ENCODE results near the gene MYOZ3.

The MYOZ3 gene

GRCh38 chr5:150642991-150643710, 17.9 kb upstream of the MYOZ3 start:
- no peak for TF ChIP-seq CTCF (IDR thresholded peaks at IDR 0.05; ENCODE audit: borderline replicate concordance, insufficient read depth, low read depth, low read length)

GRCh38 chr5:150644058-150644457, 17.0 kb upstream of the MYOZ3 start:
- no peak overlapping the region for H3K4me3 ChIP-seq (ENCODE audit: low read depth, low read length)
- no peak for TF ChIP-seq CTCF (IDR thresholded peaks at IDR 0.05; ENCODE audit: borderline replicate concordance, insufficient read depth, low read depth, low read length)

More at GRCh38 chr5:150642991-150643710, 17.9 kb upstream of the MYOZ3 start:
- no peak overlapping the region for H3K4me3 ChIP-seq (ENCODE audit: low read depth, low read length)

- no peak for TF ChIP-seq CTCF (IDR thresholded peaks at IDR 0.05; ENCODE audit: borderline replicate concordance, insufficient read depth, low read depth, low read length)
- H3K4me3 ChIP-seq (ENCODE audit: low read depth, low read length): no peak overlapping the region
Measured at GRCh38 chr5:150644514-150644913, 16.5 kb upstream of the MYOZ3 start.

- no peak for TF ChIP-seq CTCF (IDR thresholded peaks at IDR 0.05; ENCODE audit: borderline replicate concordance, insufficient read depth, low read depth, low read length)
- H3K4me3 ChIP-seq (ENCODE audit: low read depth, low read length): no peak overlapping the region
Measured at GRCh38 chr5:150645070-150645700, 15.9 kb upstream of the MYOZ3 start.

- no peak overlapping the region for H3K4me3 ChIP-seq (ENCODE audit: low read depth, low read length)
- no peak for TF ChIP-seq CTCF (IDR thresholded peaks at IDR 0.05; ENCODE audit: borderline replicate concordance, insufficient read depth, low read depth, low read length)
Measured at GRCh38 chr5:150647275-150648251, 13.5 kb upstream of the MYOZ3 start.

- H3K4me3 ChIP-seq (ENCODE audit: low read depth, low read length): no peak overlapping the region
- no peak for TF ChIP-seq CTCF (IDR thresholded peaks at IDR 0.05; ENCODE audit: borderline replicate concordance, insufficient read depth, low read depth, low read length)
Measured at GRCh38 chr5:150648294-150649107, 12.6 kb upstream of the MYOZ3 start.
